GM03348 (cell line): ENCODE data around the gene ZNF112.
"Not testable (repeated sequence)": the region's sequence is repeated elsewhere in the genome, so short reads cannot be mapped to it uniquely, and the experiment has no call there.

Source experiments
- DNase-seq: peaks from one replicate; pipeline ENCODE4 v3.0.0; 2012; ENCODE audit warnings: low spot score

Gene ZNF112

GRCh38 chr19:44356383-44357111 lies at the start of gene ZNF112:
Gene ZNF112, minus strand, starts transcription at chr19:44356680. Its CDS starts 16,141 bp downstream, at chr19:44340539.
- peak; percentile 75 for DNase-seq

- peak; percentile 98 for DNase-seq
Observed at GRCh38 chr19:44401139-44402115, 44.9 kb upstream of the ZNF112 start, which contains the start of gene ZNF285. Gene ZNF285, minus strand, starts transcription at chr19:44401608. Its CDS starts 4,395 bp downstream, at chr19:44397213.

GRCh38 chr19:44389268-44389667 lies 32.8 kb upstream of the ZNF112 start:
- not testable (repeated sequence) for DNase-seq

- DNase-seq: no peak
Observed at GRCh38 chr19:44374789-44375188, 18.3 kb upstream of the ZNF112 start.

- DNase-seq: no peak
Observed at GRCh38 chr19:44371815-44372480, 15.5 kb upstream of the ZNF112 start.

- no peak for DNase-seq
Observed at GRCh38 chr19:44367024-44367423, 10.5 kb upstream of the ZNF112 start.

- DNase-seq: no peak
Observed at GRCh38 chr19:44346556-44346955, 9.9 kb downstream of the ZNF112 start.

GRCh38 chr19:44345959-44346358 lies 10.5 kb downstream of the ZNF112 start:
- no peak for DNase-seq

- no peak for DNase-seq
Observed at GRCh38 chr19:44344255-44344654, 12.2 kb downstream of the ZNF112 start.

- DNase-seq: no peak
Observed at GRCh38 chr19:44341794-44342193, 14.7 kb downstream of the ZNF112 start.

GRCh38 chr19:44334639-44335038 lies 21.8 kb downstream of the ZNF112 start:
- not testable (repeated sequence) for DNase-seq

- no peak for DNase-seq
Observed at GRCh38 chr19:44332145-44332544, 24.3 kb downstream of the ZNF112 start.

GRCh38 chr19:44315883-44316282 lies 40.6 kb downstream of the ZNF112 start:
- DNase-seq: no peak

GRCh38 chr19:44313231-44313630 lies 43.2 kb downstream of the ZNF112 start:
- no peak for DNase-seq

- peak; percentile 35 for DNase-seq
Observed at GRCh38 chr19:44308011-44308410, 48.5 kb downstream of the ZNF112 start.

- DNase-seq: no peak
Observed at GRCh38 chr19:44306283-44306682, 50.2 kb downstream of the ZNF112 start.

GRCh38 chr19:44305457-44305856 lies 51.0 kb downstream of the ZNF112 start:
- DNase-seq: no peak

GRCh38 chr19:44304659-44305193 lies 51.8 kb downstream of the ZNF112 start, which contains the start of gene ZNF235:
Gene ZNF235, minus strand, starts transcription at chr19:44305025. Its CDS starts 1,621 bp downstream, at chr19:44303404.
- DNase-seq: peak; percentile 88

- peak; percentile 23 for DNase-seq
Observed at GRCh38 chr19:44303976-44304568, 52.4 kb downstream of the ZNF112 start.

GRCh38 chr19:44303320-44303719 lies 53.2 kb downstream of the ZNF112 start:
- DNase-seq: no peak

- DNase-seq: no peak
Observed at GRCh38 chr19:44284968-44285367, 71.5 kb downstream of the ZNF112 start.
